ENCODE measurements around the gene FAM83D.

DNA sequence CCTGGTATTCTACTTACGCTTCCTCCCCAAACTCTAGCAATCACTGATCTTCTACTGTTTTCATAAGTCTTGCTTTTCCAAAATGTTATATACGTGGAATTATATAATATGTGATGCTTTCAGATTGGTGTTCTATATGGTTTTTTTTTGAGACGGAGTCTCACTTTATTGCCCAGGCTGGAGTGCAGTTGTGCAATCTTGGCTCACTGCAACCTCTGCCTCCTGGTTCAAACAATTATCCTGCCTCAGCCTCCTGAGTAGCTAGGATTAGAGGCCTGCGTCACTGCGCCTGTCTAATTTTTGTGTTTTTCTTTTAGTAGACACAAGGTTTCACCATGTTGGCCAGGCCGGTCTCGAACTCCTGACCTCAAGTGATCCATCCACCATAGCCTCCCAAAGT, 10.9 kb upstream of the FAM83D start:
- TF ChIP-seq CTCF (IDR thresholded peaks at IDR 0.05) (no peak), EZH2 (IDR thresholded peaks at IDR 0.05; ENCODE audit: borderline replicate concordance, insufficient read depth, low read depth, low read length, poor library complexity, severe bottlenecking) (no peak)
